ENCODE measurements around the gene PGS1.

Gene PGS1

DNA sequence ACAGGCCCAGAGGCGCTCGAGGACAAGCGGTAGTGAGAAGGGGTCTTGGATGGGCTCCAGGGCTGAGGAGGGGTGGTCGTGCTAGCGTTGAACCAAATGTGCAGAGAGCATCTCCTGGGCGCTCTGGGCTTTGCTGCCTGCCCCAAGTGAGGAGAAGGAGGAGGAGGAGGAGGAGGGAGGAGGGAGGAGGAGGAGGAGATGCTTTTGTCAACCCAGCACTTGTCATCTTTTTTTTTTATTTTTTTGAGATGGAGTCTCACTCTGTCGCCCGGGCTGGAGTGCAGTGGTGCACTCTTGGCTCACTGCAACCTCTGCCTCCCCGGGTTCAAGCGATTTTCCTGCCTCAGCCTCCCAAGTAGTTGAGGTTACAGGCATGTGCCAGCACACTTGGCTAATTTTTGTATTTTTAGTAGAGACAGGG, 59.8 kb downstream of the PGS1 start:
- TF ChIP-seq, protein P1, sequence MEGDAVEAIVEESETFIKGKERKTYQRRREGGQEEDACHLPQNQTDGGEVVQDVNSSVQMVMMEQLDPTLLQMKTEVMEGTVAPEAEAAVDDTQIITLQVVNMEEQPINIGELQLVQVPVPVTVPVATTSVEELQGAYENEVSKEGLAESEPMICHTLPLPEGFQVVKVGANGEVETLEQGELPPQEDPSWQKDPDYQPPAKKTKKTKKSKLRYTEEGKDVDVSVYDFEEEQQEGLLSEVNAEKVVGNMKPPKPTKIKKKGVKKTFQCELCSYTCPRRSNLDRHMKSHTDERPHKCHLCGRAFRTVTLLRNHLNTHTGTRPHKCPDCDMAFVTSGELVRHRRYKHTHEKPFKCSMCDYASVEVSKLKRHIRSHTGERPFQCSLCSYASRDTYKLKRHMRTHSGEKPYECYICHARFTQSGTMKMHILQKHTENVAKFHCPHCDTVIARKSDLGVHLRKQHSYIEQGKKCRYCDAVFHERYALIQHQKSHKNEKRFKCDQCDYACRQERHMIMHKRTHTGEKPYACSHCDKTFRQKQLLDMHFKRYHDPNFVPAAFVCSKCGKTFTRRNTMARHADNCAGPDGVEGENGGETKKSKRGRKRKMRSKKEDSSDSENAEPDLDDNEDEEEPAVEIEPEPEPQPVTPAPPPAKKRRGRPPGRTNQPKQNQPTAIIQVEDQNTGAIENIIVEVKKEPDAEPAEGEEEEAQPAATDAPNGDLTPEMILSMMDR (IDR thresholded peaks at IDR 0.05): no peak
- no peaks in the 10 kb centered on the region for H3K36me3 ChIP-seq
- no peaks in the 10 kb centered on the region for H3K9me3 ChIP-seq
- no peak overlapping the region for H3K4me3 ChIP-seq (ENCODE audit: low read depth in 1 of 2, low read length in 1 of 2)
- peaks cover 25% of the 10 kb centered on the region in 2 experiments for H3K4me1 ChIP-seq (ENCODE audit: control insufficient read depth in 1 of 2, insufficient read depth in 1 of 2, low read depth in 1 of 2, low read length in 1 of 2)
- H3K27me3 ChIP-seq: no peaks in the 10 kb centered on the region
- peak overlapping the region; percentile 43 for H3K27ac ChIP-seq

DNA sequence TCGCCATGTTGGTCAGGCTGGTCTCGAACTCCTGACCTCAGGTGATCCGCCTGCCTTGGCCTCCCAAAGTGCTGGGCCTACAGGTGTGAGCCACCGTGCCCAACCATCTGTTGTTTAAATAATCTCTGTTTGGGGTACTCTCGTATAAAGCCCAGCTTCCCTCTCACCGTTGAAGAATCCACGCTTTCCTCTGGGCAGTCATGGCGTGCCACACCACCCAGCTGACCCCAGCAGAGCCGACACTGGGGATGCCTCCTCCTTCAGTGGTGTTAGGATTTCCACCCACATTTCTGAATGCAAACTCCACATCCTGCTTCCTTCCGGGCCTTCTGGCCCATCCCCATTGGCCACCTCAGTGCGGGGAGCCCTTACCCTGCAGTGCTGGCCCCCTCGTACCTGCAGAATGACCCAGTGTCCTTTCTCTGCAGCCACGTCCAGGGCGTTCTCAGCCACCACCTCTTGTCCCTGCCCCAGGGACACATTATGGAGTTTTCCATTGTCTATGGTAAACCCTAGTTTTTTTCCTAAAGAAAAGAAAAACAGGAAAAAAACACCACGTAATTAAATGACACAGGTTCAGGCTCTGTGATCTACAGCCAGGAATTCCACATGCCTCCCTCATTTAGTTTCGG, 60.4 kb downstream of the PGS1 start:
- H3K4me3 ChIP-seq (ENCODE audit: low read depth in 1 of 2, low read length in 1 of 2): no peak overlapping the region
- peaks cover 31% of the 10 kb centered on the region in 2 experiments for H3K4me1 ChIP-seq (ENCODE audit: control insufficient read depth in 1 of 2, insufficient read depth in 1 of 2, low read depth in 1 of 2, low read length in 1 of 2)
- H3K27me3 ChIP-seq: no peaks in the 10 kb centered on the region
- H3K27ac ChIP-seq: peak overlapping the region; percentile 43
- H3K36me3 ChIP-seq: no peaks in the 10 kb centered on the region
- no peaks in the 10 kb centered on the region for H3K9me3 ChIP-seq
- TF ChIP-seq, protein P1 (IDR thresholded peaks at IDR 0.05): no peak

DNA sequence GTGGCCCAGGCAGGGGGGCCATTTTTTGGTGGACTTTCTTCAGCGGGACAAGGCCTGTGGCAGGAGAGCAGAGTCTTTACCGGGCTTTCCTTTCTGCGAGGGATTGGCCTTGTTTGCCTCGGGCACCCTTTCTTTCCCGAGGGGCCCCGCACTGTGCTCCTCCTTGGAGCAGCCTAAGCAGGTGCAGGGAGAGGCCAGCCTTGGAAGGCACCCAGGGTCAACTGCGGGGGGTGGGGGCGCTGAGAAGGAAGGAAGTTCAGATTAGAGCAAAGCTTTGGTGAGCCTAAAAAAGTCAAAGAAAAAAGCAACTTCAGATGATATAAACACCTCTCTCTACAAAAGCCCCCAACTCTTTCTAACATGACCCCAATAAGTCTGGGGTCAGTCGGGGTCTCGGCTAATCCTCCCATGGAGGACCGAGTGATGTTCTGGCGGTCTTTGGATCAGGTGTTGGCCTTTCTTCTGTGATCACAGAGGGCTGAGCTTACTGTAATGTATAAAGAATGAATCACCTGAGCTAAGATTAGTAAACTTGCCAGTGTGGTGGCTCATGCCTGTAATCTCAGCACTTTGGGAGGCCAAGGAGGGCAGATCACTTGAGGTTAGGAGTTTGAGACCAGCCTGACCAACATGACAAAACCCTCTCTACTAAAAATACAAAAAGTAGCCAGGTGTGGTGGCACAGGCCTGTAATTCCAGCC, 63.0 kb downstream of the PGS1 start:
- Histone ChIP-seq H3K27ac (peak overlapping the region; percentile 94), H3K9me3 (no peaks in the 10 kb centered on the region), H3K27me3 (no peaks in the 10 kb centered on the region), H3K36me3 (no peaks in the 10 kb centered on the region), H3K4me3 (ENCODE audit: low read depth in 1 of 2, low read length in 1 of 2) (peak overlapping the region in 1 of 2 experiments; percentile 36), H3K4me1 (ENCODE audit: control insufficient read depth in 1 of 2, insufficient read depth in 1 of 2, low read depth in 1 of 2, low read length in 1 of 2) (peaks cover 40% of the 10 kb centered on the region in 2 experiments)
- TF ChIP-seq, protein P1 (IDR thresholded peaks at IDR 0.05): no peak

DNA sequence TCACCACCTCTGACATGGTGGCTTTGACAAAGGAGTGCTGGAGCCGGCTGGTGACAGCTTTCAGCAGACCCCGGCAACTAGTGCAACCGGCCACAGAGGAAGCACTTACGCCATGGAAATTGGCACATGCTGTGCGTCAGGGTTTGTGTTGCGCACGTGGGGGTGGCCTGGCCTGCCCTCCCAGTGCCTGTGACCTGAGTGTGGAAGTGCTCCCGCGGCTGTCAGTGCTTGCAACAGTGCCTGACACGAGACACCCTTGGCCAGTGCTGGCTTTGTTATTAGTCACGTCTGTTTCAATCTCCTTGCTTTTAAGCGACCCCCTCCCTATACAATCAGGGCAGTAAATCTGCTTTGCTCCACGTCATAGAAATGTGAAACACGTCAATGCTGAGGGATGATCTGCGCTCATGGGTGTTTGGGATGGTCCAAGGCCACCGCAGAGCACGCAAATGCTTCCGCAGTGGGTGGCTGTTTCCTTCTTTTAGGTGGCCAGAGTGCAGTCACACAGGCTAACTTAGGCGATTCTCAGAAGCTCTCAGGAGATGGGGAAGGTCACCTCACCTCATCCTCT, 64.3 kb downstream of the PGS1 start:
- Histone ChIP-seq H3K4me1 (ENCODE audit: control insufficient read depth in 1 of 2, insufficient read depth in 1 of 2, low read depth in 1 of 2, low read length in 1 of 2) (peaks cover 40% of the 10 kb centered on the region in 2 experiments), H3K4me3 (ENCODE audit: low read depth in 1 of 2, low read length in 1 of 2) (peak overlapping the region; percentile 13 to 36), H3K9me3 (no peaks in the 10 kb centered on the region), H3K27ac (peak overlapping the region; percentile 94), H3K27me3 (no peaks in the 10 kb centered on the region), H3K36me3 (no peaks in the 10 kb centered on the region)
- TF ChIP-seq, protein P1 (IDR thresholded peaks at IDR 0.05): peak; percentile 7

DNA sequence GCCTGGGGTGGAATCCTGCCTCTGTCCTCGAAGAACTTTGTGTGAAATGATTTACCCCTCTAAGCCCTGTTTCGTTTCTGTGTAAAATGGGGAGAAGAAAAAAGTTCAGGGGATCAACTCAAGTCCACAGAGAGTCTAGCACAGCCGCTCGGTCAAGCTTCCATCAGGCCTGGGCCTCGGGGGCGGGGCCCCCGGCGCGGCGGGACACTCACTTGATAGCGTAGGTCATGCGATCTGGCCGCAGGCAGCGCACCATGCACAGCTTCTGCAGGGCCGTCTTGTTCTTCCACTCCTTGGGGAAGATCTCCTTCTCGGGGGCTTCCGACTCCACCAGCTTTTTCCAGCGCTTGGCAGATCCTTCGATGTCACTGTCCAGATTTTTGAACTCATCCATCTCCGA, 65.9 kb downstream of the PGS1 start:
- Histone ChIP-seq H3K4me1 (ENCODE audit: control insufficient read depth in 1 of 2, insufficient read depth in 1 of 2, low read depth in 1 of 2, low read length in 1 of 2) (peaks cover 40% of the 10 kb centered on the region in 2 experiments), H3K36me3 (no peaks in the 10 kb centered on the region), H3K9me3 (no peaks in the 10 kb centered on the region), H3K27me3 (no peaks in the 10 kb centered on the region), H3K4me3 (ENCODE audit: low read depth in 1 of 2, low read length in 1 of 2) (no peak overlapping the region), H3K27ac (peak overlapping the region; percentile 94)
- TF ChIP-seq, protein P1 (IDR thresholded peaks at IDR 0.05): no peak
